DMS53 (cell line): Measurements from ENCODE around the gene LMCD1.
A peak's percentile ranks its signal among the peaks of the same experiment; 100 is the strongest.

Source experiments
- DNase-seq: peaks from one replicate; lab custom pipeline; 2025; lab: John Stamatoyannopoulos, UW

The LMCD1 gene

GRCh38 chr3:8622873-8623691 lies 121.5 kb downstream of the LMCD1 start:
- DNase-seq = peak; percentile 48

- DNase-seq = no peak
Observed at GRCh38 chr3:8623741-8624140, 122.1 kb downstream of the LMCD1 start.
